K562 (cell line): ENCODE measurements around the gene ATF1. TPM values are rescaled to one million over a fixed set of nuclear protein-coding genes. Genes with fewer than 3 reads are reported as not detected.

ENCODE experiments used
- ARHGAP35 ChIP-seq: fragments of 450-650 bp; IDR thresholded peaks from 2 replicates; pipeline ENCODE4 v1.6.1; 2018; ENCODE audit not compliant: partially characterized antibody
- ARID3A ChIP-seq: IDR thresholded peaks from 2 replicates; pipeline ENCODE4 v1.6.1; 2012; ENCODE audit warnings: low read depth, low read length, improper control_type of control experiment, borderline replicate concordance
- ELF2 ChIP-seq: fragments of 250-450 bp; sonication (Bioruptor Pico); IDR thresholded peaks from 2 replicates; pipeline ENCODE4 v1.5.0; 2021; ENCODE audit warnings: mild to moderate bottlenecking
- ETS2 ChIP-seq: IDR thresholded peaks from 2 replicates; pipeline ENCODE4 v1.6.1; 2016; ENCODE audit warnings: borderline replicate concordance, missing genetic modification characterization, mild to moderate bottlenecking, moderate library complexity, missing compliant biosample characterization; ENCODE audit not compliant: poor library complexity, severe bottlenecking
- FUS ChIP-seq: fragments of 200-400 bp; formaldehyde crosslinking; optimal IDR thresholded peaks from 2 replicates; pipeline ENCODE3; 2017; ENCODE audit warnings: low read depth, low read length
- GABPB1 ChIP-seq: sonication (generic); formaldehyde crosslinking; IDR thresholded peaks from 2 replicates; pipeline ENCODE4 v1.8.0; 2022; ENCODE audit warnings: mild to moderate bottlenecking, missing genetic modification reagents
- HMG20A ChIP-seq: fragments of 450-650 bp; formaldehyde crosslinking; conservative IDR thresholded peaks from 2 replicates; pipeline ENCODE4 v1.4.0; 2020; ENCODE audit warnings: mild to moderate bottlenecking, mixed read lengths
- IFI16 ChIP-seq: fragments of 250-450 bp; sonication (Bioruptor Pico); IDR thresholded peaks from 2 replicates; pipeline ENCODE4 v2.1.2; 2022; ENCODE audit warnings: mild to moderate bottlenecking, inconsistent platforms
- KLF16 ChIP-seq: IDR thresholded peaks from 2 replicates; pipeline ENCODE4 v1.6.1; 2016; ENCODE audit warnings: antibody characterized with exemption
- MYBL2 ChIP-seq, 2 experiments: fragments of 450-650 bp in 1 of 2; sonication (generic) in 1 of 2; formaldehyde crosslinking in 1 of 2; IDR thresholded peaks; 2 replicates each; pipeline versions ENCODE4 v1.6.1 to v1.8.1; 2017 to 2022; ENCODE audit warnings: borderline replicate concordance in 1 of 2, inconsistent platforms in 1 of 2, low read depth in 1 of 2, mild to moderate bottlenecking in 1 of 2, missing genetic modification reagents in 1 of 2, moderate library complexity in 1 of 2
- RBBP5 ChIP-seq: fragments of 200-600 bp; sonication (generic); IDR thresholded peaks from 2 replicates; pipeline ENCODE4 v1.6.1; 2012; ENCODE audit warnings: borderline replicate concordance, mild to moderate bottlenecking, low read length, control low read depth, inconsistent platforms; ENCODE audit not compliant: insufficient read depth, poor library complexity, severe bottlenecking
- RBM17 ChIP-seq: fragments of 200-400 bp; formaldehyde crosslinking; IDR thresholded peaks from 2 replicates; pipeline ENCODE4 v1.6.1; 2017; ENCODE audit warnings: low read depth, mild to moderate bottlenecking, low read length, borderline replicate concordance
- TAF15 ChIP-seq: fragments of 200-400 bp; formaldehyde crosslinking; IDR thresholded peaks from 2 replicates; pipeline ENCODE4 v1.6.1; 2017; ENCODE audit warnings: mild to moderate bottlenecking, low read depth, low read length, moderate library complexity
- U2AF2 ChIP-seq: fragments of 200-400 bp; formaldehyde crosslinking; optimal IDR thresholded peaks from 2 replicates; pipeline ENCODE3; 2017; ENCODE audit warnings: low read depth, mild to moderate bottlenecking, low read length
- ZNF140 ChIP-seq: fragments of 250-450 bp; sonication (Bioruptor Pico); IDR thresholded peaks from 2 replicates; pipeline ENCODE4 v1.8.0; 2021; ENCODE audit warnings: moderate library complexity, mild to moderate bottlenecking, inconsistent platforms
- polyA plus RNA-seq, 8 experiments: library from polyadenylated mRNA; depleted of rRNA in 4 of 8; stranded (reverse) in 5 of 8; unstranded in 3 of 8; fragments of >200 nt; fragmentation: Nextera tagmentation in 2 of 8; fragmentation: Illumina TruSeq in 1 of 8; extraction: Ambion mirVana in 2 of 8; extraction: Trizol in 1 of 8; gene quantifications; 2 replicates each; pipeline versions ENCODE4 v1.2.1 to v1.2.3, GENCODE V29; 2011 to 2014; ENCODE audit warnings: inconsistent platforms in 1 of 8, missing spikeins in 1 of 8
- total RNA-seq, 7 experiments: library from RNA; depleted of rRNA in 6 of 7; stranded (reverse); fragments of >200 nt in 6 of 7; fragmentation: Illumina TruSeq in 2 of 7; extraction: Trizol in 2 of 7; gene quantifications; 2 replicates each; pipeline versions ENCODE4 v1.2.1 to v1.2.3, GENCODE V29; 2011 to 2021; ENCODE audit warnings: low replicate concordance in 1 of 7
- TF ChIP-seq, protein P1 (sequence below): fragments of 250-450 bp; sonication (Bioruptor Pico); IDR thresholded peaks from 2 replicates; pipeline ENCODE4 v1.4.0; 2020
- TF ChIP-seq, protein P2 (sequence below): sonication (generic); formaldehyde crosslinking; IDR thresholded peaks from 2 replicates; pipeline ENCODE4 v1.5.0; 2020; ENCODE audit warnings: missing genetic modification reagents

ATF1 gene
- total and polyA plus RNA-seq, 9 of the 15 experiments (the other 6 are each of a cell fraction or from before 2014, with no cell fraction given), result 19.8 to 83.5 (median 51.4) TPM

DNA sequence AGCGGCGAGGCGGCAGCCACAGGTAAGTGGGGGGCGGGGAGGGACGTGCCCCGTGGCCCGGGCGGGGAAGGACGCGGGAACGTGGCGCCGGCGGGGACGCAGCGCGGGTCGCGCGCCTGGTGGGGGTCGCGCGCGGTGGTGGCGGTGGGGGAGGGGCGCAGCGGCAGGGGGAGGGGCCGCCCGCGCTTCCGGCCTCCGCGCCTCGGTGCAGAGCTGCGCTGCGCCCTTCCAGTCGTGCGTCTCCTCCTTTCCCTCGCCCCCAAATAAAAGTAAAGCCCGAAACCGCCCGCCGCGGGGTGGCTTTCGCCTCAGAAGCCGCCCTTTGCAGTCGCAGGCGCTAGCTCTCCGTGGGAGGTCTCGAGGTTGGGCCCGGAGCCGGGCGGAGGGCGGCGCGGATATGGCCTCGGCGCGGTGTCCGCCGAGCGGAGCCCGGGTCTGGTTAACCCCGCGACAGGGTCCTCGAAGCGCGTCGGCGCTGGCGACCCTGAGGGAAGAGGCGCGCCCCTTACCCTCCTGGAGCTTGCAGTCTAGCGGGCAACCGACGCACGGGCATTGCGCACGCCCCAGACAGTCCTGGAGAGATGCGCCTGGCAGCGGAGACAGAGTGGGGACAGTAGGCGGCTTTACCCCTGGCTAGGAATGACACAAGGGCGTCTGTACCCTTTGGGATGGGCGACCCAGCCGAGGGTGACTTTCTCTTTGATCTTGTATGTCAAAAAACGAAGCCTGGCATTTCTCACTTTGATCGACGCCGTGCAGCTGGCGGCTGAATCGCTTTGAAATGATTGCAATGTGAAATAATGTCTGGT lies 589 bp downstream of the ATF1 start (continued):
- TF ChIP-seq, protein P1, sequence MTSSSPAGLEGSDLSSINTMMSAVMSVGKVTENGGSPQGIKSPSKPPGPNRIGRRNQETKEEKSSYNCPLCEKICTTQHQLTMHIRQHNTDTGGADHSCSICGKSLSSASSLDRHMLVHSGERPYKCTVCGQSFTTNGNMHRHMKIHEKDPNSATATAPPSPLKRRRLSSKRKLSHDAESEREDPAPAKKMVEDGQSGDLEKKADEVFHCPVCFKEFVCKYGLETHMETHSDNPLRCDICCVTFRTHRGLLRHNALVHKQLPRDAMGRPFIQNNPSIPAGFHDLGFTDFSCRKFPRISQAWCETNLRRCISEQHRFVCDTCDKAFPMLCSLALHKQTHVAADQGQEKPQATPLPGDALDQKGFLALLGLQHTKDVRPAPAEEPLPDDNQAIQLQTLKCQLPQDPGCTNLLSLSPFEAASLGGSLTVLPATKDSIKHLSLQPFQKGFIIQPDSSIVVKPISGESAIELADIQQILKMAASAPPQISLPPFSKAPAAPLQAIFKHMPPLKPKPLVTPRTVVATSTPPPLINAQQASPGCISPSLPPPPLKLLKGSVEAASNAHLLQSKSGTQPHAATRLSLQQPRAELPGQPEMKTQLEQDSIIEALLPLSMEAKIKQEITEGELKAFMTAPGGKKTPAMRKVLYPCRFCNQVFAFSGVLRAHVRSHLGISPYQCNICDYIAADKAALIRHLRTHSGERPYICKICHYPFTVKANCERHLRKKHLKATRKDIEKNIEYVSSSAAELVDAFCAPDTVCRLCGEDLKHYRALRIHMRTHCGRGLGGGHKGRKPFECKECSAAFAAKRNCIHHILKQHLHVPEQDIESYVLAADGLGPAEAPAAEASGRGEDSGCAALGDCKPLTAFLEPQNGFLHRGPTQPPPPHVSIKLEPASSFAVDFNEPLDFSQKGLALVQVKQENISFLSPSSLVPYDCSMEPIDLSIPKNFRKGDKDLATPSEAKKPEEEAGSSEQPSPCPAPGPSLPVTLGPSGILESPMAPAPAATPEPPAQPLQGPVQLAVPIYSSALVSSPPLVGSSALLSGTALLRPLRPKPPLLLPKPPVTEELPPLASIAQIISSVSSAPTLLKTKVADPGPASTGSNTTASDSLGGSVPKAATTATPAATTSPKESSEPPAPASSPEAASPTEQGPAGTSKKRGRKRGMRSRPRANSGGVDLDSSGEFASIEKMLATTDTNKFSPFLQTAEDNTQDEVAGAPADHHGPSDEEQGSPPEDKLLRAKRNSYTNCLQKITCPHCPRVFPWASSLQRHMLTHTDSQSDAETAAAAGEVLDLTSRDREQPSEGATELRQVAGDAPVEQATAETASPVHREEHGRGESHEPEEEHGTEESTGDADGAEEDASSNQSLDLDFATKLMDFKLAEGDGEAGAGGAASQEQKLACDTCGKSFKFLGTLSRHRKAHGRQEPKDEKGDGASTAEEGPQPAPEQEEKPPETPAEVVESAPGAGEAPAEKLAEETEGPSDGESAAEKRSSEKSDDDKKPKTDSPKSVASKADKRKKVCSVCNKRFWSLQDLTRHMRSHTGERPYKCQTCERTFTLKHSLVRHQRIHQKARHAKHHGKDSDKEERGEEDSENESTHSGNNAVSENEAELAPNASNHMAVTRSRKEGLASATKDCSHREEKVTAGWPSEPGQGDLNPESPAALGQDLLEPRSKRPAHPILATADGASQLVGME (CRISPR knock-in tag), result peak; percentile 50; the same call in 1 of the 2 replicates
- TF ChIP-seq U2AF2, result no peak
- TF ChIP-seq ETS2 (tag), result no peak
- TF ChIP-seq HMG20A, result no peak
- TF ChIP-seq, protein P2, sequence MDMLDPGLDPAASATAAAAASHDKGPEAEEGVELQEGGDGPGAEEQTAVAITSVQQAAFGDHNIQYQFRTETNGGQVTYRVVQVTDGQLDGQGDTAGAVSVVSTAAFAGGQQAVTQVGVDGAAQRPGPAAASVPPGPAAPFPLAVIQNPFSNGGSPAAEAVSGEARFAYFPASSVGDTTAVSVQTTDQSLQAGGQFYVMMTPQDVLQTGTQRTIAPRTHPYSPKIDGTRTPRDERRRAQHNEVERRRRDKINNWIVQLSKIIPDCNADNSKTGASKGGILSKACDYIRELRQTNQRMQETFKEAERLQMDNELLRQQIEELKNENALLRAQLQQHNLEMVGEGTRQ (CRISPR knock-in tag), result 0 out of 2 replicates have a peak, but pooled peaks have one; percentile 8
- TF ChIP-seq MYBL2 (IDR thresholded peaks at IDR 0.05; ENCODE audit: low read depth), result no peak
- TF ChIP-seq MYBL2 (CRISPR knock-in tag; IDR thresholded peaks at IDR 0.05; ENCODE audit: borderline replicate concordance), result no peak
- no peak for TF ChIP-seq ZNF140
- TF ChIP-seq ARHGAP35, result no peak
- TF ChIP-seq ARID3A, result no peak
- 0 out of 2 replicates have a peak, but pooled peaks have one; percentile 32 for TF ChIP-seq GABPB1 (CRISPR knock-in tag)
- peak; percentile 7; the same call in 1 of the 2 replicates for TF ChIP-seq ELF2
- 0 out of 2 replicates have a peak, but pooled peaks have one; percentile 1 for TF ChIP-seq KLF16
- peak; percentile 52 for TF ChIP-seq FUS
- TF ChIP-seq TAF15, result no peak
- TF ChIP-seq RBBP5, result peak; percentile 86
- no peak for TF ChIP-seq RBM17
- no peak for TF ChIP-seq IFI16 (CRISPR knock-in tag)
